ENCODE measurements around the gene CD109.
"Not testable (repeated sequence)": the region's sequence is repeated elsewhere in the genome, so short reads cannot be mapped to it uniquely, and the experiment has no call there.

CD109 gene

DNA sequence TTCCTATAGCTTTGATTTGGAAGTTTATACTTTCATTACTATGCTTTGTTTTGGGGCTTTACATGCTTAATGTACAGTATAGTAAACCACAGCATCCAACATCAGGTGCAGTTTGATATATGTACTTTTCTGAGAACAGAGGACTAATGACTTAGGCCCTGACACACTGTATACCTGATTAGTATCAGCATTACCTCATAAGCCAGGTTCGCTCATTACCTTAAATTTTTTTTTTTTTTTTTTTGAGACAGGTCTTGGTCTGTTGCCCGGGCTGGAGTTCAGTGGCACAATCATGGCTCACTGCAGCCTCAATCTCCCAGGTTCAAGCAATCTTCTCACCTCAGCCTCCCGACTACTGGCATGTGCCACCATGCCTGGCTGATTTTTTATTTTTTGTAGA lies 28.4 kb downstream of the CD109 start:
- in situ Hi-C loops (cut with HindIII; ENCODE audit: low sequenced_read_pairs) = no loop called here

DNA sequence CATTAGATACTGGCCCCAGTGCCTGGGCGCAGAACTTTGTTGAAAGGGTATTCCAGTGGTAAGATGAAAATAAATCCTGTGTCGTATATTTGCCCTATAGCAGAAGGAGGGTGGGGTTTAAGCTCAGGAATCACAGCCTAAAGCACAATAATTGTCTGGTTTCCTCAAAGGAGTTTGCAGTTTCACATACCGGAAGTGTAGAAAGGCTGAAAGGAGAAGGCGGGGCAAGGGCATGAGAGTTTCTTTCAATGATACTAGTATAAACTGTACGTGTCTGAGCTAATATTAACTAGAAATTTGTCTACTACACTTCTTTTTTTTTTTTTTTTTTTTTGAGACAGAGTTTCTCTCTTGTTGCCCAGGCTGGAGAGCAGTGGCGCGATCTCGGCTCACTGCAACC lies 29.2 kb downstream of the CD109 start:
- in situ Hi-C loops (cut with HindIII; ENCODE audit: low sequenced_read_pairs) = not testable (repeated sequence)

DNA sequence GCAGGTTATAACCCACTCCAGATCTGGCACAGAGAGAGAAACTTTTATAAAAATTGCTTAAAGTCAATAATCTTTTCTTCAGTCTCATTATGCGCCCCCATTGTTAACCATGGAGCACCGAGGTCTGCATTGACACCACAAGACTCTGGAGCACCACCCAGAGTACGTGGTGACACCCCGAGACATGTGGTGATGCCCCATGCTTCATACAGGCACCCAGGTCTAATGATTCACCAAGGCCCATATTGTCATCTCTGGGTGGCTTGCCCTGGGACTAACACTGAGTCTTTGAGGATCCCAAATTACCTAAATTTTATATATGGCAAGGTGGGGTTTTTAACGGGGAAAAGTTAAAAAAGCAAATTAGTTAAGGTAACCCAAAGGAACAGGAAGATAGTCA lies 31.1 kb downstream of the CD109 start:
- in situ Hi-C loops (cut with HindIII; ENCODE audit: low sequenced_read_pairs) = no loop called here

DNA sequence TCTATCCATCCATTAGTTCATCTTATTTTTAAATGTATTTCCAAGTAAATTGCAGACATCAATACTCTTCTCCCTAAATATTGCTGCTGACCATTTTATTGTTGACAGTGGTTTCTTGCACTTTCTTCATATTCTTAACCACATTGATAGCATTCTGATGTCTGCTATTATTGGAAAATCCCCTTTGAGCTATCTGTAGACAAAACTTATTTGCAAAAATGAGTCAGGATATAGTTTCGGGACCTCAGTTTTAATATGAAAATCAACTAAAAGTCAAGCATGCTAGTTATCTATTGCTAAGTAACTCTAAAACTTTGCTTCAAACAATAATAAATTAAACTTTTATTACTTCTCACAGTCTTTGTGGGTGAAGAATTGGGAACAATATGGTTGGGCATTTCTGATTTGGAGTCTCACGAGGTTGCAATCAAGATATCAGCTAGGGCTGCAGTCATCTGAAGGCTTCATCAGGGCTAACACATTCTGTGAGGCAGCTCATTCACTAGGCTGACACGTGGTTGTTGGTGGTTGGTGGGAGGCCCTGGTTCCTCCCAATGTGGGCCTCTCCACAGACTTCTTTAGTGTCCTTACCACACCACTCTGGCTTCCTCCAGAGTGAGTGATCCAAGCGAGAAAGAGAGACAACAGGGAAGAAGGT lies 32.7 kb downstream of the CD109 start:
- in situ Hi-C loops (cut with HindIII; ENCODE audit: low sequenced_read_pairs) = no loop called here

DNA sequence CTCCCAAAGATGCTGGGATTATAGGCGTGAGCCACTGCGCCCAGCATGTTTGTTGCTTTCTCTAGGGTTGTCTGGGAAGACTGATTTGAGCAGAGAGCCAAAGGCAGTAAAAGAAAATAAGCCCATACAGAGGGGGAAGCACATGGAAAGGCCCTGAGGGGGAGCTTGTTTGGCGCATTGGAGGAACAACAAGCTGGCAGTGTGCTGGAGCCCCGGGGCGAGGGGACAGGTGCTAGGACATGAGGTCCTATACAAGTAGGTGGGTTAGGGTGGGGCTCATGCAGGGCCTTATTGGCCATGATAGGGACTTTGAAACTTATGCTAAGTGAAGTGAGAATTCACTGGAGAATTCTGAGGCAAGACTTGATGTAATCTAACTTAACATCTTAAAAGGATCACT lies 35.3 kb downstream of the CD109 start:
- in situ Hi-C loops (cut with HindIII; ENCODE audit: low sequenced_read_pairs) = no loop called here

DNA sequence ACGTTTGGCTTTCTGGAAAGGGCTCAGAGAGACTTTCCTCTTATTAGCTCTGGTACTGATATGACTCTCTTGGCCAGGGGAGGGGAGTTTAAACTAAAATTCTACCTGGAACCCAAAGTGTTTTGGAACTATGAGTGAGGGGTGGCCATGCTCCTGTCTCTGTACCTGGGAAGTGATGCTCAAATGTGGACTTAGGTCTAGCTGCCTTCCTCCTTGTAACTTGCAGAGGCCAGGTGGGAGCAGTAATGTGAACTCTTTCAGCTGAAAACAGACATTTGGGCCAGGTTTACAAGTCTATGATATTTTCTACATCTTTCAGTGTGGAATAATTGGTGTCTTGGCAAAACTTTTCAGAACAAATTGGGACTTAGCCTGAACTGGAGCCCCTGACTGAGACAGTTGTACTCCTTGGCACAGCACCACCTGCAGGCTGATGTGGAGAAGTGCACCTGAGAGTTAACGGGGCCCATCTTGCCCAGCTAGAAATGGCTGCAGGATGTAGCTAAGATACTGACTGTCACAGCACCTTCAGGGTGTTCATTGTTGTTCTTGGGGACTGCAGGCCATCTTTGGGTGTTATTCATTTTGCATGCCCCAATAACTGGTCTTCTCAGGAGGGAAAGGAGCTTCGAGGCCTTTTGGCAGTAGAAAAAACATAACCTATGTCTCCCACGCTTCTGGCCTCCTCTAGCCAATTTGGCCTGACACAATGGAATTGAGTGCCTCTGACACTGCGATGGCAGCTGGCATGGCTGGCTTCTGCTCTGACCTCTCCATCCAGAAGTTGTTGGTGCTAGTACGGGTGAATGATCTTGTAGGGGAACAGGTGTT lies 37.1 kb downstream of the CD109 start:
- in situ Hi-C loops (cut with HindIII; ENCODE audit: low sequenced_read_pairs) = no loop called here

DNA sequence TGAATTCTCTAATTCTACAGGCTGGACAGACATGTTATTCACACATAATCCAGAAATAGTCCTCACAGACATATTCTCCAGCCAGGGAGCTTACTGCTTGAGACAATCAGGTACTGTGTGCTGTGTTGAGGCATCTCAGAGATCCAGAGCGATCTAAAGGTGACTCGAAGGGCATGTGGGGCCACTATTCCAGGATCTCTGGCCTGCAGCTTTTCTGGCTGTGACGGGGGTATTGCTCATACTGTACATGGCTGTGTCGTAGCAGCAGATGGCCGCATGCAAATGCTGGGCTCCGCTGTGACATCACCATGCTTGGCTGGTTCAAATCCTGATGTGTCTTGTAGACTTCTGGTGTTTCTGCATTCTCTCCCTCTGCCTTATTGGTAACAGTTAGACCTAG lies 37.8 kb downstream of the CD109 start:
- in situ Hi-C loops (cut with HindIII; ENCODE audit: low sequenced_read_pairs) = no loop called here

DNA sequence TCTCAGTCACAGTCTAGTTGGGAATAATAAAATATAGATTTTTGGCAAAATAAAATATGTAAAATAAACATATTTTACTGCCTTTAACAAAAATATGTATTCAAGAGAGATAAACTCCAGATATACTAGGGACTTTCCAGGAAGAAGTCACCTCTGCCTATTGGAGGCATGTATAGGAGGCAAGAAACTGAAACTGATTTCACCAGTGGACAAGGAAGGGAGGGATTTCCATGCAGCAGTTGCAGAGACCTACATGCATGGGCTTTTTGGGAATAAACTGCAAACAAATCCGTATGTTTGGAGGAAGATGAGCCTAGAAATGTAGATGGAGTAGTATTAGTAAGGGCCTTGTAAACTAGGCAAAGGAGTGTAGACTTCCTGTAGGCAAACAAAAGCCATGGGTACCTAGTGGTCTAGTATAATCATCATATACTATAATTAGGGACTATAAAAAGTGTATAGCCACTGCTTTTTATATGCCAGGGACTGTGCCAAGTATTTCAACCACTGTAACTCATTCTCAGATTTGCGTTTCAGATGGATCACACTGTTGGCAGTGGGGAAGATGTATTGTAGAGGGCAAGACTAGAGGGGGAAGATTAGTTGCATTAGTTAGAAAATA lies 38.9 kb downstream of the CD109 start:
- in situ Hi-C loops (cut with HindIII; ENCODE audit: low sequenced_read_pairs) = no loop called here

DNA sequence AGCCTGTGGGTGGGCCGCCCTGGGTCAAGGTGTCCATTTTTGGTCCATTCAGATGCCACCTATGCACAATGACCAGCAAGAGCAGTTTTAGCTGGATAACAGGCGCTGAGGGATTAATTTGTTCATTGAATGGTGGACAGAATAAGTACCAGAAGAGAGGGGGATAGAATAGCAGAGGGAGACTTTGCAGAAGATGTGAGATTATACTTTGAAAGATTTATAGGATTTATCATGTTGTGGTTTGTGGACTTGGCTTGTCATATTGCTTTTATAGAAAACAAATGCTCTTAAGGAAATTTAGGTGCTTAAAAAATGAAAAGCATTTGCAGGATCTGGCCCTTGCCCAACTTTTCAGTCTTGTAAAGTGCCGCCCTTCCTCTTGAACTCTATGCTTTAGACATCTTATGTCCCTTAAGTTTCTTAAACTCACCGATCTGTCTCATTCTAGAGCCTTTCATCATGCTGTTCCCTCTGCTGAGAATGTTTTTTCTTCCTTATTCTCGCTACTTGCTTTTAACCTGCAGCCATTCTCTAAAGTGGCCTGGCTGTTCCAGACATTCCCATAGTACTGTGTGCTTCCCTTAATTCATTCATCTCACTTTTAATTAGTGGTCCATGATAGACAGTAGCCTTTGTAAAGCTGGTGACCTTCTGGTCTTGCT lies 42.5 kb downstream of the CD109 start:
- in situ Hi-C loops (cut with HindIII; ENCODE audit: low sequenced_read_pairs) = no loop called here

DNA sequence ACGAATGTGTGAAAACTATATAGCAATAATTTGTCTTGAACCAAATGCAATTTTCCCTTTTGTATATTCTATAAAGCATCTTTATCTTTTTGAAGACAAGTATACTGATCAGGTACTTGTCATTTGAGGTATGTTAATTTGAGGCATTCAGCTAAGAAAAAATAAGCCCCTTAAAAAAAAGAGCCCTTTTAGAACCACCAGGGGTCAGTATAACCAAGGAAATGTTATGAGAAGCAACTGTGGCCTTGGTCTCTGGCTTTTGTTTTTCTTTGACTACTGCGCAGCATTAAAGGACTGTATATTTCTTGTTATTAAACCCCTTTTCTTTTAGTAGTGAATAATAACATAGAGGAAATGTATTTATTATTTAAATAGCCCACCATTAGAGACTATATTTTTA lies 43.1 kb downstream of the CD109 start:
- in situ Hi-C loops (cut with HindIII; ENCODE audit: low sequenced_read_pairs) = no loop called here

DNA sequence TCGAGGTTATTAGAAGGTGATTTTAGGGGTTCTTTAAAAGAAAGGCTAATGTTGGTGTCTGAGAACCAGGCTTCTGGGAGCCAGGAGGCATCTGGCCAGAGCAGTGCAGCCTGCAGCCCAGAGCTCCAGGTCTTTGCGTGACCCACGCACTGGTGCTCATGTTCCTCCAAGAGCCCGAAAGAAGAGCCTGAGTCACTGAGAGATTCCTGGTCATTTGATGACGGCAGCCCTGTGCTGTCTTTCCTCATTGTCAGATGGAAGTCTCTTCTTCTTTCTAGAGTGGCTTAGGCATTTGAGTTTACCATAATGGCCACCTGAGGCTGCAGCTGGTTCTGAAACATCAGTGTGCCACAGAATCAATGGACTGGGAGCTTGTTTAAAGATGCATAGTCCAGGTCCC lies 46.4 kb downstream of the CD109 start:
- in situ Hi-C loops (cut with HindIII; ENCODE audit: low sequenced_read_pairs) = no loop called here

DNA sequence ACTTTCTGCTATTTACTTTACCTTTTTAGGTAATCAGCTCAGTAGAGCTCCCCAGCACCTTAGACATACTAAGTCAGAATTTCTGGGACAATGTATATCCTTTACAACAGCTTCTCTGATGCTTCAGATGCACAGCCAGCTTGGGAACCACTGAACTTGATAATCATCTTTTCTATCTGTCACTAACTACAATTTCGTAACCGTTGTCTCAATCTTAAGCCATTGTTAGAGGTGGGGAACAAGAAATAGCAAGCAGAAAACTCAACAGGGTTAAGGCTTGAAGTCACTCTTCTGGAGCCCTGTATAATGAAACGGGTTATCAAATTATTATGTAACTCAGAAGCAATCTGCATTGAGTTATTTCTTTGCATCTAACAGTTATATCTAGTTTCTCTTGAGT lies 47.1 kb downstream of the CD109 start:
- in situ Hi-C loops (cut with HindIII; ENCODE audit: low sequenced_read_pairs) = no loop called here

DNA sequence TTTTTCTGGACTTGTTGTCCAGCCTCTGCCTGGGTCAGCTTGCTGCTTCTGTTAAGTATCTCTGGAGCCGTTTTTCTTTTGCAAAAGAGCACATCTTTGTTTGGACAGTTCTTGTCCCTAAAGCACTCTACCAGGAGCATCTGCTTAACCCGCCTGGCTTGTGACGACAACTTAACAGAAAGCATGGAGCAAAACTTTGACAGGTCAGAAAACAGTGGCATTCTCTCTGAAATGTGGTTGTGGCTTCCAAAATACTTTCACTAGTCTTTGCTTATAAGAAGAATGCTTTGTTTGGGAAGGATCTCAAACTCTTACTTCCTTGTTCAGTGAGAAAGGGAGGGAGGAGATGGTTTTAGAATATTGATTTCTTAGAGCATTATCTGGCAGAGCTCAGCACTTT lies 47.6 kb downstream of the CD109 start:
- in situ Hi-C loops (cut with HindIII; ENCODE audit: low sequenced_read_pairs) = no loop called here

DNA sequence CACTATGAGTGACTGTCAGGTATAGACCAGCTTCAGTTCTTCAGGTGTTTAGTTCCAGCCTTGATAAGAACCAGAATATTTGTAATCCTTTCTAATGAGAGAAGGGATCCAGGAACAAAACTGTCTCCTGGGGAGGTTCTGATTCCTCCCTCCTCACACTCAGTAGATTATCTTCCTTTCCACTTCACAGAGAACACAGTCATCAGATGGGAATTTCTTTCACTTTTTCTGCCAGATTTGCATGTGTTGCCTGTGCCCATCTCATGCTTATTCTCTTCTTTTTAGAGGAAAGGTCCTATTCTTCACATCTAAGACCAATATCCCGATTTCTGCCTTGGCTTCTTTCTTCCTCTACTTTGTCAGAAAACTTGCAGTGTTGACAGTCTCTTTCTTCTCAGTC lies 50.8 kb downstream of the CD109 start:
- in situ Hi-C loops (cut with HindIII; ENCODE audit: low sequenced_read_pairs) = no loop called here

DNA sequence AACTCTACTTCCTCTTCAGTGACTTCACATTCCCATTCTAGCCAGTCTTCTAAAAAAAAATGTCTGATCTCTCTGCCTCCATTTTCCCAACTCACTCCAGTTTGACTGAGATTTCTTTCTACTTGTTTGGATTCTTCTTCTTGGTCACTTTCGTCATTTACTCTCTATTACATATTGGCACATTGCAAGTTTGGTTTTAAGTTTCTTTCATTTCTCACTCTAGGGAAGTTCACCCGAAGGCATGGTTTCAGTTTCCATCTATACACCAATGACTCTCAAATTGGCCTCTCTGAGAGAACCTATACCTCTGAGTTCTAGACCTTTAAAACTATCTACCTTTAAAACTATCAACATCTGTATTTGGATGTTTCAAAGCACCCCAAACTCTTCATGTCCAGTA lies 51.3 kb downstream of the CD109 start:
- in situ Hi-C loops (cut with HindIII; ENCODE audit: low sequenced_read_pairs) = no loop called here

DNA sequence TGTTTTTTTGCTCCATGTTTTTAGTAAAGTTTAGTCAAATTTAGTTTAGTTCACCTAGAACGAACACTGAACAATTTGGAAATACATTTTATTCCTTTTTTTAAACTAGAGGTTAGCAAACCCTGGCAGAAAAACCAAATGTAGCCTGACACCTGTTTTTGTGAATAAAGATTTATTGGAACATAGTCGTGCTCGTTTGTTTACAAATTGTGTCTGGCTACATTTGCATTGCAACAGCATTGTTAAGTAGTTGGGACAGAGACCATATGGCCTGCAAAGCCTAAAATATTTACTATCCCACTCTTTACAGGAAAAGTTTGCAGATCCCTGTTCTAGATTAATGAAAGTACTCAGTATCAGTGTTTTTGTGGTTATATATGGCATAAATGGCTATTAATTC lies 56.9 kb downstream of the CD109 start:
- in situ Hi-C loops (cut with HindIII; ENCODE audit: low sequenced_read_pairs) = no loop called here

DNA sequence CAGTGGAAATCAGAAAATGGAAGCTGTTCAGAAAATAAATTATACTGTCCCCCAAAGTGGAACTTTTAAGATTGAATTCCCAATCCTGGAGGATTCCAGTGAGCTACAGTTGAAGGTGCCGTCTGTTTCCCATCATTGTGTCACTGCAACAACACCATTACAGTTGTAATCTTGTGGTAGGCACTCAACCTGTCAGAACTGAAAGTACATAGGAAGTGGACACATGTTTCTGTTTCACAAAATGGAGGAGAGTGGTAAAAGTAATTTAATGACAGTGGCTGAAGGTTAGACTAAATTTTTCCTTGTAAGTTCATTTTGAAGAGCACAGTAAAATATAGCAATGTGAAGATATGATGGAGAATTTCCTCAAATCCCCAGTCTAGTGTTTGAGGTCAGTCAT lies 70.0 kb downstream of the CD109 start:
- in situ Hi-C loops (cut with HindIII; ENCODE audit: low sequenced_read_pairs) = no loop called here

DNA sequence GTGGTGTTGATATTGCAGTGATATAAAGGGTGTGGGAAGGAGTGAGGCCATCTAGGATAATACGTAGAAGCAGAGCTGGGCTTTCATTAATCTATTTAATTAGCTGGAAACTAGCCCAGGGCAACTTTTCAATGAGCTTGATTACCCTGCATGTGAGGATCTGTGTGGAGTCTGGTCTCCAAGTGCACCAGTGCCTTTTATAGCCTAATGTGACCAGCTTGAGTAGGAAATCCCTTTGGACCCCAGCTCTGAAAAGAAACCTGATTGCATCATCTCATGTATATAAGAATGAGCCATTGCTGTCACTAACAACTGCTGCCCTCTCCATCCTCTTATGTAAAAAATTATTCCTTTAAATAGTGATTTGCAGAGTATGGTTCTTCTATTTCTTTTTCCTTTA lies 72.6 kb downstream of the CD109 start:
- in situ Hi-C loops (cut with HindIII; ENCODE audit: low sequenced_read_pairs) = no loop called here

DNA sequence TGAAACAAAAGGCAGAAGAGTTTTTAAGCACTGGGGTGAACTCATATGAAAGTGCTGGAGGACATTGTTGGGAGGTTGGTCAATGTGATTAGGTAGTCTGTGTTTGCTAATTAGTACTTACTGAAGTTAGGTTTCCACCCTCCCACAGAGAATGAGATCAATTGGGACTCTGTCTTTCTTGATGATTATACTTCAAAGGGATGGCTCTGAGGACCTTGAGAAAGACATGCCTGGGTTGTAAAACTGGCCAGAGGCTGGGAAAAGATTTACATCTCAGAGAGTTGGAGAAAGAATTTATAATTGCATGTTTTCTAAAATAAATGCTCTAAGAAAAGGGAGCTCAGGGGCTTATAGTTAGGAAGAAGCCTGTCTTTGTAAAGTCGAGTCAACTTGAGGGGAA lies 74.0 kb downstream of the CD109 start:
- in situ Hi-C loops (cut with HindIII; ENCODE audit: low sequenced_read_pairs) = loop anchor here (5.0 kb wide), 1 partner anchor 87 kb away; no protein-coding TSS in a partner anchor

DNA sequence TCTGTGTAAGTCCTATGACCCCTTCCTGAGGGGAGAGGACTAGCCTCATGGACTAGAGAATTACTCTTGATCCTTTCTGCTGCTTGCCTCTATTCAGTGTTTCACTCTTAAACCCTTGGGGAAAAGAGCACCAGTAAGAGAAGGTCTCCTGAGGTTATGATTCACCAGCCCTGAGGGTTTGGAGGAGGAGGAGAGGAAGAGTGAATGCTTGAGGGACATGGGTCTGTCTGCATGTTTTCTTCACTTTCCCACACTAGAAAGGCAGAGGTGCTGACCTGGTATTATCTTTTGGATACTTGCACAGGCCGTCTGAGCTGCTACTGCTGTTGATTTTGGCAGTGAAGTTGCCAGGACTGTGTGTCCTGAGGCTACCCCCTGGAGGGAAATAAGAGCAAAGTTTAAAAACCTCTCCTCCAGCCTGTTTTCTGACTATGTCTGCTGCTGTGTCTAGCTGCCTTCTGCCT lies 78.3 kb downstream of the CD109 start:
- in situ Hi-C loops (cut with HindIII; ENCODE audit: low sequenced_read_pairs) = loop anchor here (5.0 kb wide), 1 partner anchor 83 kb away; no protein-coding TSS in a partner anchor

DNA sequence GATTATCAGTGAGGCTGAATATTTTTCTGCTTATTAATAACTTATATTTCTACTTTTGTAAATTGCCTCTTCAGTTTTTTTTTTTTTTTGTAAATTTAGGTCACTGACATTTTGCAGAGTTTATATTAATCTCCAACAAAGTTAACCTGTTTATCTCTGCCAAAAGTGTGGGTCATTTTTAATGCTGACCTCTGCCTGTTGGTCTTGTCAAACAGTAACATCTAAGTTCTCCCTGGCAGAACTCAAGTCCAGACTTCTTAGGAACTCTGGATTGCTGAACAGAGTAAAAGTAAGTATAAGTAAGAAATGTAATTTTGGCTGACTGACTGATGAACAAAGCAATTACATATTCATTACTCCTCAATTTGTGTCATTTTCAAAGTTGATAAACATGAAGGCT lies 83.9 kb downstream of the CD109 start:
- in situ Hi-C loops (cut with HindIII; ENCODE audit: low sequenced_read_pairs) = loop anchor here (25.0 kb wide), 1 partner anchor 1432 kb away; the partner anchor contains the start of gene COL12A1

Measured in endothelial cell of hepatic sinusoid (primary cell).